ENCODE data around the gene COPA. TPM values are rescaled to one million over a fixed set of nuclear protein-coding genes. Genes with fewer than 3 reads are reported as not detected.

The COPA gene
- total and polyA plus RNA-seq, 12 donors = 48.2 to 122 (median 109) TPM

DNA sequence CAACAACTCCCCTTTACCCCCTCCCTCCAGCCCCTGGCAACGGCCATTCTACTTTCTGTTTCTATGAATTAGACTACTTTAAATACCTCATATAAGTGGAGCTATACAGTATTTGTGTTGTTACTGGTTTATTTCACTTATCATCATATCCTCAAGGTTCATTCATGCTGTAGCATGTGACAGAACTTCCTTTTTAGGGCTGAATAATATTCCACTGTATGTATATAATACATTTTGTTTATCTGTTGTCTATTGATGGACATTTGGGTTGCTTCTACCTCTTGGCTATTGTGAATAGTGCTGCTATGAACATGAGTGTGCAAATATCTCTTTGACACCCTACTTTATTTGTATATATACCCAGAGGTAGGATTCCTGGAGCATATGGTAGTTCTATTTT, 26.0 kb upstream of the COPA start:
- TF ChIP-seq, protein P1, sequence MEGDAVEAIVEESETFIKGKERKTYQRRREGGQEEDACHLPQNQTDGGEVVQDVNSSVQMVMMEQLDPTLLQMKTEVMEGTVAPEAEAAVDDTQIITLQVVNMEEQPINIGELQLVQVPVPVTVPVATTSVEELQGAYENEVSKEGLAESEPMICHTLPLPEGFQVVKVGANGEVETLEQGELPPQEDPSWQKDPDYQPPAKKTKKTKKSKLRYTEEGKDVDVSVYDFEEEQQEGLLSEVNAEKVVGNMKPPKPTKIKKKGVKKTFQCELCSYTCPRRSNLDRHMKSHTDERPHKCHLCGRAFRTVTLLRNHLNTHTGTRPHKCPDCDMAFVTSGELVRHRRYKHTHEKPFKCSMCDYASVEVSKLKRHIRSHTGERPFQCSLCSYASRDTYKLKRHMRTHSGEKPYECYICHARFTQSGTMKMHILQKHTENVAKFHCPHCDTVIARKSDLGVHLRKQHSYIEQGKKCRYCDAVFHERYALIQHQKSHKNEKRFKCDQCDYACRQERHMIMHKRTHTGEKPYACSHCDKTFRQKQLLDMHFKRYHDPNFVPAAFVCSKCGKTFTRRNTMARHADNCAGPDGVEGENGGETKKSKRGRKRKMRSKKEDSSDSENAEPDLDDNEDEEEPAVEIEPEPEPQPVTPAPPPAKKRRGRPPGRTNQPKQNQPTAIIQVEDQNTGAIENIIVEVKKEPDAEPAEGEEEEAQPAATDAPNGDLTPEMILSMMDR (IDR thresholded peaks at IDR 0.05) = no peak
- H3K4me1 ChIP-seq = peaks cover 0 to 6% (median 0%) of the 10 kb centered on the region in 9 donors
- H3K27ac ChIP-seq = no peak overlapping the region
- peaks cover 0 to 38% (median 14%) of the 10 kb centered on the region in 7 donors for H3K27me3 ChIP-seq
- no peaks in the 10 kb centered on the region for H3K9me3 ChIP-seq
- intact Hi-C loops (cut with DNase I) = no loop called here
- no peaks in the 10 kb centered on the region for H3K36me3 ChIP-seq
- ATAC-seq (no peak), DNase-seq (no peak)
- WGBS, 2 donors = 79 to 89% methylated on average over 1 of the region's 1 CpG
- no peak overlapping the region for H3K4me3 ChIP-seq

DNA sequence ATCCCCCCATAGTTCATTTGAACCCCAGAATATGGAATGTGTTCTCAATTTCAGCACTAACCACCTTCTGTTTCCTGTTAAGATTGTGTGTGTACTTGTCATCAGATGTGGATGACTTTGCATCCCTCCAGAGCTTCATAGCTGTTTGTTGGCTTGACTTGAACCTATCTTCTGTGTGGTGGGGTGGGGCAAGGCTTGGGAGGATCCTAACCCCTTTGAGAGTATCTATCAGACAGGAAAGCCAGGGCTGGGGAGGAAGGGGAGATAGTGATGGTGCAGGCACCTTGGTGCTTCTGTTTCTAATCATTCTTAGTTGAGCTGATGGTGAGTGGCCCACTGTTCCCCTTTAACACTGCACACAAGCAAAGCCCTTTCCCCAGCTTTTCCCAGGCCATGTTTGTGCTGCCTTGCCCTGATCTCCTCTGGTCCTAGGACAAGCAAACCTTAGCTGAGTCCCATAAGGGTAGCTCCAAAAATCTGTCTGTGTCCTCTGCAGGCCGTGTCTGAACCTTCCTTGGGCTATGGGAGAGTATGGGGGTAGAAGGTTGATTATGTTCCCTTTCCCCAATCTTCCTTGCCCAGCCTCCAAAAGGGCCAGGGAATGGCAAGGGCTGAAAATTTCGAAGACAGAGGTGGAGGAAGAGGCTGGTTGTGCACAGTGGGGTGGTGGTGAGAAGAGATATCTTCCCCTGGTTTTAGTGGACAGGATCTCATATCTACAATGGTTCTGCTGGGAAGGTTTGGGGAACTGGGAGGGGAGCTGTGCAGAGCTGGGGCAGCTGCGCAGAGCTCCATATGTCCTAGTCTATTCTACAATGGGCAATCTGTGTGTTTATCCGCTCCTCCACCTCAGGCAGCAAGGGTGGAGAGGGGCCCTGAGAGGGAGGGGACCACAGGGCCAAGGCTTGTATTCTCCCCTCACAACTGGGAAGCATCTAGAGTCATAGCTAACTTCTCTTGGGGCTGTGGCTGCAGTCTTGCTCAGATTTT, 25.2 kb upstream of the COPA start:
- DNase-seq (no peak), ATAC-seq (no peak)
- H3K4me1 ChIP-seq = peaks cover 0 to 3% (median 0%) of the 10 kb centered on the region in 9 donors
- H3K27ac ChIP-seq = no peak overlapping the region
- 75 to 76% methylated on average over 4 of the region's 4 CpGs for WGBS, 2 donors
- no peak overlapping the region for H3K4me3 ChIP-seq
- H3K27me3 ChIP-seq = peaks cover 0 to 38% (median 14%) of the 10 kb centered on the region in 7 donors
- no peaks in the 10 kb centered on the region for H3K36me3 ChIP-seq
- intact Hi-C loops (cut with DNase I) = no loop called here
- no peaks in the 10 kb centered on the region for H3K9me3 ChIP-seq
- TF ChIP-seq, protein P1 (IDR thresholded peaks at IDR 0.05) = no peak

DNA sequence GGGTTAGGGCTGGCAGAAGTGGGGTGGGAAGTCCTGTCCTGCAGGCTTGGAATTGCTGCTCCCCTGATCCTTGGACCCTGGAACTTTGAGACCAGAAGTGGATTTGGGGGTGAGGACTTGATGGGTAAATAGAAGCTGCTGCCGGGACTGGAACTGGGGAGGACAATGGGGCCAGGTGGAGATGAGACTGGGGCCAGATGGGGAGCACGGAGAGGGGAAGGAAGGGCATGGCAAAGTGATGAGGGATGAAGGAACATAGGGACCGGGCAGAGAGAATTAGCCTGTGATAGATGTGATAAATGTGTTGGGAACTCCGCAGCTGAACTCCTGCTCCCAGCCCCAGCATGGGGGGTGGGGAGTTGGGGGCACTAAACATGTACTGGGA, 24.5 kb upstream of the COPA start:
- TF ChIP-seq, protein P1 (IDR thresholded peaks at IDR 0.05) = no peak
- H3K27ac ChIP-seq = no peak overlapping the region

DNA sequence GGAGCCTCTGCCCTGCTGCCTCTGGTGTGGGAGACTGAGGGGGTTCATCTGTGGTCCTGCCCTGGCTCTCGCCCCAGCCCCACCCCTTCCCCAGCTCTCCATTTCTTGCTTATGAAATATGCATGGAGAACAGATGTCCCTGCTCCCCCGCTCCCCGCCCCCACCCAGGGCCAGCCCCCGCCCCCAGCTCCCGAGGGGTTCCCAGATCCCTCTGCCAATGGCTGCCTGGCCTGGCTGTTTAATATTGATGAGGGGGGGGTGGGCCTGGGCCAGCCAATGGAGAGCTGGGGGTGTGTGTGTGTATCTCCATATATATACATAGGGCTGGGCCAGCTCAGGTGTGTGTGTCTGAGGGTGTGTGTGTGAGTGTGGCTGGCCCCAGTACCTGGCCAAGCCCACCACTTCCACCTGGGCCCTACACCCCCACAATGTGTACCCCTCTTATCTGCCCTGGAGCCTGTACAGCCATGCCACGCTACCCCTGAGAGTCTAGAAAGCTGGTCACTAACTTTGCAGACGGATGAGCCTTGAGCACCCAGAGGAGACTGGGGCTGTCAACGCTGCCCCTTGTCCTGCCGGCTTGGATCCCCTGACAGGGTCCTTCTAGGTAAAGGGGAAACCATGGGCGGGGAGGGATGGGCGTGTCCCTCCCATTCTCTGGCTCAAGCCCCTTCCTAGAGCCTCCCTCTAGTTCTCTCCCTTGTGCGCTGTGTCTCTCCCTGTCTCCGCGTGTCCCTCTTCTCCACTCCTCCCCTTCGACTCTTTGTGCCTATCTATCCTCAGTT, 23.9 kb upstream of the COPA start, which contains the start of gene NHLH1:
Gene NHLH1 (plus strand): TSS at position 341 of the 785 bp plus-strand sequence. CDS start 3,661 bp downstream, outside the sequence.
- ATAC-seq = peak in 2 of 8 donors; percentile 7 to 35
- Histone ChIP-seq H3K4me3 (no peak within 1 kb of the TSS), H3K36me3 (no peaks in the 10 kb centered on the region), H3K4me1 (peaks cover 0 to 3% (median 0%) of the 10 kb centered on the region in 9 donors), H3K27ac (no peak within 1 kb of the TSS), H3K9me3 (no peaks in the 10 kb centered on the region), H3K27me3 (peaks cover 0 to 28% (median 11%) of the 10 kb centered on the region in 7 donors)
- DNase-seq = no peak
- TF ChIP-seq, protein P1 (IDR thresholded peaks at IDR 0.05) = no peak
- WGBS, 2 donors = 56 to 63% methylated on average over 15 of the region's 15 CpGs
- intact Hi-C loops (cut with DNase I) = no loop called here

More for the DNA sequence above, 24.5 kb upstream of the COPA start:
- Histone ChIP-seq H3K9me3 (no peaks in the 10 kb centered on the region), H3K4me1 (peaks cover 0 to 3% (median 0%) of the 10 kb centered on the region in 9 donors), H3K36me3 (no peaks in the 10 kb centered on the region), H3K27me3 (peaks cover 0 to 34% (median 14%) of the 10 kb centered on the region in 7 donors), H3K4me3 (no peak overlapping the region)
- 36 to 37% methylated on average over 4 of the region's 4 CpGs for WGBS, 2 donors
- no peak for ATAC-seq
- intact Hi-C loops (cut with DNase I) = no loop called here
- no peak for DNase-seq

Data from heart right ventricle (tissue), 16 donors.